Measurements from ENCODE around the gene PSME2. TPM values are rescaled to one million over a fixed set of nuclear protein-coding genes. Genes with fewer than 3 reads are reported as not detected.
A peak's percentile ranks its signal among the peaks of the same experiment; 100 is the strongest.

The PSME2 gene
- total and polyA plus RNA-seq, 11 donors = 51.4 to 360 (median 90.4) TPM

- Histone ChIP-seq H3K4me1 (peaks cover 0 to 13% (median 6%) of the 10 kb centered on the region in 12 donors), H3K9me3 (no peaks in the 10 kb centered on the region), H3K27ac (no peak overlapping the region), H3K27me3 (no peaks in the 10 kb centered on the region), H3K36me3 (peaks cover 0 to 85% (median 75%) of the 10 kb centered on the region in 9 donors), H3K4me3 (no peak overlapping the region)
- TF ChIP-seq CTCF (IDR thresholded peaks at IDR 0.05) (no peak), POLR2A (IDR thresholded peaks at IDR 0.05) (no peak)
- DNase-seq (no peak), ATAC-seq (no peak)
- intact Hi-C loops (cut with DNase I) = no loop called here
- WGBS, 4 donors = 92 to 95% (median 94%) methylated on average over 8 of the region's 8 CpGs
Observed at GRCh38 chr14:24121210-24121609, 25.2 kb downstream of the PSME2 start.

DNA sequence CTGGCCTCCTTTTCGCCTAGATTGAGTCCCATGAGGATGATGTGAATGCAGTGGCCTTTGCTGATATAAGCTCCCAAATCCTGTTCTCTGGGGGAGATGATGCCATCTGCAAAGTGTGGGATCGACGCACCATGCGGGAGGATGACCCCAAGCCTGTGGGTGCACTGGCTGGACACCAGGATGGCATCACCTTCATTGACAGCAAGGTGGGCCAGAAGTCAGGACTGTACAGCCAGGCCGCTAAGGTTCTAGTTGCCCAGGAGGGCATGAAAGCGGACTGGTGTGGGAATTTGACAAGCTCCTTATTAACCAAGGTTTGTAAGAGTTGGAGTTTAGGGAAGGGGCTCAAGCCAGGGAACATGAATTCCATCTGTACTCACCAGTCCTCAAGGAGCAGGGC is 26.7 kb downstream of the PSME2 start:
- Histone ChIP-seq H3K4me1 (peaks cover 0 to 22% (median 14%) of the 10 kb centered on the region in 12 donors), H3K27me3 (no peaks in the 10 kb centered on the region), H3K36me3 (peaks cover 0 to 83% (median 75%) of the 10 kb centered on the region in 9 donors), H3K4me3 (no peak overlapping the region), H3K27ac (no peak overlapping the region), H3K9me3 (no peaks in the 10 kb centered on the region)
- 91 to 97% (median 96%) methylated on average over 6 of the region's 6 CpGs for WGBS, 4 donors
- intact Hi-C loops (cut with DNase I) = no loop called here
- ATAC-seq (no peak), DNase-seq (no peak)
- TF ChIP-seq POLR2A (IDR thresholded peaks at IDR 0.05) (no peak), CTCF (IDR thresholded peaks at IDR 0.05) (no peak)

- Histone ChIP-seq H3K4me3 (no peak overlapping the region), H3K27ac (no peak overlapping the region), H3K36me3 (peaks cover 0 to 60% (median 54%) of the 10 kb centered on the region in 9 donors), H3K9me3 (no peaks in the 10 kb centered on the region), H3K27me3 (no peaks in the 10 kb centered on the region), H3K4me1 (peaks cover 0 to 28% (median 17%) of the 10 kb centered on the region in 12 donors)
- DNase-seq = no peak
- ATAC-seq = no peak
- 86 to 91% (median 88%) methylated on average over 6 of the region's 6 CpGs for WGBS, 4 donors
- TF ChIP-seq POLR2A (IDR thresholded peaks at IDR 0.05) (no peak), CTCF (IDR thresholded peaks at IDR 0.05) (no peak)
- intact Hi-C loops (cut with DNase I) = no loop called here
Observed at GRCh38 chr14:24117179-24117578, 29.2 kb downstream of the PSME2 start.

- Histone ChIP-seq H3K36me3 (peaks cover 0 to 51% (median 45%) of the 10 kb centered on the region in 9 donors), H3K9me3 (no peaks in the 10 kb centered on the region), H3K4me3 (peak overlapping the region in 9 of 12 donors; percentile 59 to 79 (median 71)), H3K27me3 (no peaks in the 10 kb centered on the region), H3K27ac (no peak overlapping the region), H3K4me1 (peaks cover 0 to 28% (median 17%) of the 10 kb centered on the region in 12 donors)
- WGBS, 4 donors = 82 to 84% (median 83%) methylated on average over 6 of the region's 6 CpGs
- no peak for DNase-seq
- TF ChIP-seq POLR2A (IDR thresholded peaks at IDR 0.05) (no peak), CTCF (IDR thresholded peaks at IDR 0.05) (no peak)
- intact Hi-C loops (cut with DNase I) = no loop called here
- ATAC-seq = no peak
Observed at GRCh38 chr14:24116128-24116814, 30.1 kb downstream of the PSME2 start.

Measured in heart left ventricle (tissue), 16 donors.